H1 (cell line): ENCODE measurements around the gene EGLN3. TPM values are rescaled to one million over a fixed set of nuclear protein-coding genes. Genes with fewer than 3 reads are reported as not detected.

Experiments used
- CTCF ChIA-PET: fragments of 300-600 bp; sonication (Branson Sonifier 250); formaldehyde crosslinking; loops from one replicate; lab custom pipeline; 2021; ENCODE audit not compliant: partially characterized antibody; lab: Charles Lee
- POLR2A ChIA-PET: fragments of 300-600 bp; sonication (Branson Sonifier 250); formaldehyde crosslinking; loops from one replicate; lab custom pipeline; 2021; ENCODE audit warnings: inconsistent platforms; ENCODE audit not compliant: partially characterized antibody; lab: Charles Lee
- DNase-seq, 2 experiments: peaks; one replicate each; pipeline versions ENCODE4 v3.0.0 to v3.0.0-alpha.2; 2010 to 2022; ENCODE audit warnings: low spot score in 2 of 2, low read depth in 1 of 2, mixed read lengths in 1 of 2
- FAIRE-seq: peaks from 2 replicates; lab custom pipeline; 2011; peaks lifted over from hg19 to GRCh38; lab: Jason Lieb, UNC
- H2AFZ ChIP-seq: 2 replicates; pipeline ENCODE4 v1.8.1; 2012; ENCODE audit warnings: low read length, inconsistent platforms
- H2AK5ac ChIP-seq: 2 replicates; pipeline ENCODE4 v1.6.1; 2013; ENCODE audit warnings: low read depth, low read length
- H2BK120ac ChIP-seq: replicated peaks from 2 replicates; pipeline ENCODE3; 2013; ENCODE audit warnings: low read depth, low read length, inconsistent platforms
- H2BK12ac ChIP-seq: 2 replicates; pipeline ENCODE4 v1.6.1; 2013; ENCODE audit warnings: low read depth, low read length
- H2BK15ac ChIP-seq: 2 replicates; pipeline ENCODE4 v1.6.1; 2013; ENCODE audit warnings: low read length
- H2BK20ac ChIP-seq: 2 replicates; pipeline ENCODE4 v1.6.1; 2013; ENCODE audit warnings: low read length
- H2BK5ac ChIP-seq: 2 replicates; pipeline ENCODE4 v1.6.1; 2013; ENCODE audit warnings: low read depth, low read length
- H3K14ac ChIP-seq: 2 replicates; pipeline ENCODE4 v1.6.1; 2013; ENCODE audit warnings: inconsistent platforms; ENCODE audit not compliant: insufficient read length
- H3K18ac ChIP-seq: 2 replicates; pipeline ENCODE4 v1.6.1; 2013; ENCODE audit warnings: low read length; ENCODE audit errors: extremely low read depth
- H3K23ac ChIP-seq: 2 replicates; pipeline ENCODE4 v1.6.1; 2013; ENCODE audit warnings: inconsistent platforms; ENCODE audit not compliant: insufficient read length
- H3K23me2 ChIP-seq: 2 replicates; pipeline ENCODE4 v1.6.1; 2013; ENCODE audit warnings: low read depth, low read length
- H3K27ac ChIP-seq: 2 replicates; pipeline ENCODE4 v1.6.1; 2011; ENCODE audit warnings: low read depth, low read length, inconsistent platforms
- H3K27me3 ChIP-seq, 4 experiments: replicated peaks in 1 of 4; 1 replicate in 1 of 4; 2 replicates in 3 of 4; pipeline versions ENCODE4 v1.6.1 to v1.8.1; 2011 to 2013; ENCODE audit warnings: low read length in 3 of 4, mild to moderate bottlenecking in 3 of 4, inconsistent platforms in 2 of 4, mixed read lengths in 2 of 4, moderate library complexity in 1 of 4; ENCODE audit not compliant: control insufficient read depth in 3 of 4, insufficient read depth in 3 of 4; ENCODE audit errors: extremely low read depth in 1 of 4
- H3K36me3 ChIP-seq, 4 experiments: 2 replicates each; pipeline versions ENCODE4 v1.6.1 to v1.8.1; 2011 to 2013; ENCODE audit warnings: mild to moderate bottlenecking in 4 of 4, low read length in 3 of 4, moderate library complexity in 2 of 4, control low read depth in 1 of 4, inconsistent platforms in 1 of 4; ENCODE audit not compliant: insufficient read depth in 4 of 4, control insufficient read depth in 2 of 4
- H3K4ac ChIP-seq: replicated peaks from 2 replicates; pipeline ENCODE3; 2013; ENCODE audit warnings: low read length, low read depth, mixed read lengths, inconsistent platforms; ENCODE audit not compliant: insufficient read length
- H3K4me1 ChIP-seq, 4 experiments: replicated peaks in 1 of 4; 1 replicate in 1 of 4; 2 replicates in 3 of 4; pipeline versions ENCODE4 v1.6.1 to v1.8.1; 2011 to 2013; ENCODE audit warnings: low read length in 3 of 4, inconsistent platforms in 2 of 4, mixed read lengths in 1 of 4; ENCODE audit not compliant: insufficient read depth in 4 of 4, control insufficient read depth in 3 of 4
- H3K4me2 ChIP-seq, 2 experiments: 2 replicates each; pipeline versions ENCODE4 v1.6.1 to v1.8.1; 2011 to 2013; ENCODE audit warnings: low read depth in 2 of 2, low read length in 2 of 2, control low read depth in 1 of 2, inconsistent platforms in 1 of 2, mild to moderate bottlenecking in 1 of 2; ENCODE audit not compliant: insufficient read depth in 1 of 2
- H3K4me3 ChIP-seq, 4 experiments: fragments of 200-600, 300-600 bp in 1 of 4; sonication (generic), shearing (Covaris generic), sonication (Bioruptor Twin) in 1 of 4; 2 replicates each; pipeline versions ENCODE4 v1.5.1 to v1.8.1; 2011 to 2016; ENCODE audit warnings: low read length in 4 of 4, low read depth in 3 of 4, control low read depth in 2 of 4, inconsistent platforms in 2 of 4, mild to moderate bottlenecking in 2 of 4, mixed read lengths in 1 of 4, moderate library complexity in 1 of 4; ENCODE audit not compliant: insufficient read depth in 2 of 4; ENCODE audit errors: extremely low read depth in 1 of 4
- H3K56ac ChIP-seq: replicated peaks from 2 replicates; pipeline ENCODE3; 2013; ENCODE audit warnings: low read depth, mild to moderate bottlenecking, mixed read lengths, low read length, inconsistent platforms; ENCODE audit not compliant: insufficient read length
- H3K79me1 ChIP-seq: 2 replicates; pipeline ENCODE4 v1.6.1; 2013; ENCODE audit warnings: low read depth, low read length, control low read depth
- H3K79me2 ChIP-seq, 2 experiments: 2 replicates each; pipeline versions ENCODE4 v1.6.1 to v1.8.1; 2012 to 2013; ENCODE audit warnings: low read length in 2 of 2, mild to moderate bottlenecking in 2 of 2, inconsistent platforms in 1 of 2; ENCODE audit not compliant: insufficient read depth in 2 of 2, control insufficient read depth in 1 of 2
- H3K9ac ChIP-seq, 4 experiments: replicated peaks in 1 of 4; 1 replicate in 1 of 4; 2 replicates in 3 of 4; pipeline versions ENCODE4 v1.6.1 to v1.8.1; 2011 to 2013; ENCODE audit warnings: low read depth in 3 of 4, low read length in 3 of 4, control low read depth in 2 of 4, mild to moderate bottlenecking in 2 of 4, moderate library complexity in 2 of 4, inconsistent platforms in 1 of 4; ENCODE audit errors: extremely low read depth in 1 of 4
- H3K9me3 ChIP-seq, 2 experiments: 2 replicates each; pipeline versions ENCODE4 v1.6.1 to v1.8.1; 2012 to 2013; ENCODE audit warnings: mild to moderate bottlenecking in 2 of 2, moderate library complexity in 2 of 2, control low read depth in 1 of 2, inconsistent platforms in 1 of 2, low read depth in 1 of 2, low read length in 1 of 2, mixed read lengths in 1 of 2; ENCODE audit not compliant: insufficient read depth in 2 of 2
- H4K20me1 ChIP-seq, 2 experiments: replicated peaks in 1 of 2; 2 replicates each; pipeline versions ENCODE3 to v1.8.1; 2011 to 2013; ENCODE audit warnings: inconsistent platforms in 2 of 2, low read length in 2 of 2, mild to moderate bottlenecking in 1 of 2; ENCODE audit not compliant: insufficient read depth in 2 of 2, control insufficient read depth in 1 of 2
- H4K5ac ChIP-seq: 2 replicates; pipeline ENCODE4 v1.6.1; 2013; ENCODE audit warnings: low read length, low read depth, mixed read lengths, inconsistent platforms; ENCODE audit not compliant: insufficient read length
- H4K8ac ChIP-seq: 2 replicates; pipeline ENCODE4 v1.8.0; 2013; ENCODE audit warnings: mild to moderate bottlenecking, moderate library complexity, low read length, inconsistent platforms; ENCODE audit not compliant: insufficient read depth; ENCODE audit errors: extremely low read depth
- H4K91ac ChIP-seq: replicated peaks from 2 replicates; pipeline ENCODE3; 2013; ENCODE audit warnings: low read length, mixed read lengths, inconsistent platforms; ENCODE audit not compliant: insufficient read length
- BACH1 ChIP-seq: IDR thresholded peaks from 2 replicates; pipeline ENCODE4 v1.6.1; 2012; ENCODE audit warnings: low read length, improper control_type of control experiment
- BCL11A ChIP-seq, 2 experiments: IDR thresholded peaks; one replicate each; pipeline ENCODE4 v1.6.1; 2011; ENCODE audit warnings: low read depth in 2 of 2, low read length in 2 of 2, mild to moderate bottlenecking in 2 of 2
- CHD1 ChIP-seq: IDR thresholded peaks from 2 replicates; pipeline ENCODE4 v1.6.1; 2012; ENCODE audit warnings: low read depth, low read length, improper control_type of control experiment
- CTBP2 ChIP-seq: IDR thresholded peaks from 2 replicates; pipeline ENCODE4 v1.7.0; 2011; ENCODE audit warnings: borderline replicate concordance, mild to moderate bottlenecking, moderate library complexity, mixed read lengths, low read length; ENCODE audit not compliant: insufficient read depth, insufficient read length
- EZH2 ChIP-seq: fragments of 200-600 bp; sonication (generic); IDR thresholded peaks from 2 replicates; pipeline ENCODE4 v1.7.1; 2012; ENCODE audit warnings: low read depth, mild to moderate bottlenecking, moderate library complexity, low read length, inconsistent platforms; ENCODE audit not compliant: severe bottlenecking
- GABPA ChIP-seq: IDR thresholded peaks from 2 replicates; pipeline ENCODE4 v1.6.1; 2011; ENCODE audit warnings: mild to moderate bottlenecking, low read length, moderate library complexity, borderline replicate concordance; ENCODE audit not compliant: insufficient read depth
- JUND ChIP-seq: IDR thresholded peaks from 2 replicates; pipeline ENCODE4 v1.6.1; 2011; ENCODE audit warnings: mild to moderate bottlenecking, improper control_type of control experiment, low read length
- PHF8 ChIP-seq: fragments of 200-600 bp; sonication (generic); conservative IDR thresholded peaks from 2 replicates; pipeline ENCODE4 v1.7.1; 2012; ENCODE audit warnings: low read depth, mild to moderate bottlenecking, inconsistent platforms, low read length, moderate library complexity
- SAP30 ChIP-seq: fragments of 300-600 bp; sonication (generic); IDR thresholded peaks from 2 replicates; pipeline ENCODE4 v1.7.1; 2012; ENCODE audit warnings: low read length, moderate library complexity, mild to moderate bottlenecking, inconsistent platforms; ENCODE audit not compliant: insufficient read depth, insufficient replicate concordance
- WGBS, 2 experiments: shearing (Covaris generic) in 1 of 2; methylation state at CpG; one replicate each; pipeline versions ENCODE4 v1.1.6 to v1.1.7; 2013 to 2015; ENCODE audit warnings: low lambda C conversion rate in 2 of 2, mixed read lengths in 2 of 2, inconsistent platforms in 1 of 2, low coverage in 1 of 2, missing lambda C conversion rate in 1 of 2; ENCODE audit not compliant: insufficient replicate concordance in 2 of 2, insufficient coverage in 1 of 2, insufficient read length in 1 of 2; ENCODE audit errors: extremely low coverage in 1 of 2, missing lambda C conversion rate in 1 of 2; 5-methylcytosine and 5-hydroxymethylcytosine counted together
- polyA plus RNA-seq, 7 experiments: library from polyadenylated mRNA; depleted of rRNA in 3 of 7; stranded (reverse) in 5 of 7; unstranded in 2 of 7; fragments of >200 nt in 5 of 7; fragments of 200-250 nt in 2 of 7; gene quantifications; 1 replicate in 5 of 7; 2 replicates in 1 of 7; 4 replicates in 1 of 7; pipeline versions ENCODE4 v1.2.1 to v1.2.3, GENCODE V29; 2011 to 2013; ENCODE audit warnings: missing spikeins in 2 of 7, mixed read lengths in 2 of 7
- total RNA-seq: library from RNA; stranded (reverse); fragmentation: NEBNext Ultra II Directional; extraction: Animal tissue kit (Norgen Biotek cat#: 25700); gene quantifications from 2 replicates; pipeline ENCODE4 v1.2.1, GENCODE V29; 2021
- TF ChIP-seq, protein P1 (sequence below), 3 experiments: IDR thresholded peaks; 1 replicate in 2 of 3; 2 replicates in 1 of 3; pipeline versions ENCODE4 v1.5.1 to v1.6.1; 2011; ENCODE audit warnings: low read length in 3 of 3, mild to moderate bottlenecking in 3 of 3, inconsistent platforms in 2 of 3, low read depth in 1 of 3, moderate library complexity in 1 of 3; ENCODE audit not compliant: insufficient read depth in 1 of 3; ENCODE audit errors: control extremely low read depth in 1 of 3

Gene EGLN3
- total and polyA plus RNA-seq, 2 of the 8 experiments (the other 6 are each of a cell fraction or from before 2014, with no cell fraction given), result 10.6 to 27.3 TPM

DNA sequence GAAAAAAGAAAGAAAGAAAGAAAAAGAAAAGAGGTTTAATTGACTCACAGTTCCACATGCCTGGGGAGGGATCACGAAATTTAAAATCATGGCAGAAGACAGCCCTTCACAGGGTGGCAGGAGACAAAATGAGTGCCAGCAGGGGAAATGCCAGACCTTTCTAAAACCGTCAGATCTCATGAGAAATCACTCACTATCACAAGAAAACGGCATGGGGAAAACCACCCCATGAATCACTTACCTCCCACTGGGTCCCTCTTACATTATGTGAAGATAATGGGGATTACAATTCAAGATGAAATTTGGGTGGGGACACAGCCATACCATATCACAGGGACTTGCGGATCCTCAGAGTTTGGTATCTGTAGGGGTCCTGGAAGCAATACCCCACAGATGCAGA is 16.3 kb upstream of the EGLN3 start:
- no peak overlapping the region for H2BK12ac ChIP-seq
- no peak overlapping the region for H3K18ac ChIP-seq
- H3K23ac ChIP-seq, result no peak overlapping the region
- 80% methylated on average over 3 of the region's 4 CpGs; no CpG with 5 or more reads in 1 of the 2 experiments for WGBS, 2 experiments
- H3K4me2 ChIP-seq, result no peak overlapping the region
- peaks cover 0 to 3% (median 0%) of the 10 kb centered on the region in 4 experiments; a peak in 1 of 7 replicates for H3K4me1 ChIP-seq
- FAIRE-seq, result no peak
- TF ChIP-seq CTBP2, result no peak
- TF ChIP-seq CHD1, result no peak
- TF ChIP-seq JUND, result no peak
- TF ChIP-seq EZH2, result no peak
- no peak for TF ChIP-seq PHF8
- no peak for TF ChIP-seq GABPA
- no peak for TF ChIP-seq BACH1
- TF ChIP-seq BCL11A (IDR thresholded peaks at IDR 0.05; ENCODE audit: low read depth in 2 of 2, low read length in 2 of 2), result no peak
- TF ChIP-seq SAP30, result no peak
- TF ChIP-seq, protein P1, sequence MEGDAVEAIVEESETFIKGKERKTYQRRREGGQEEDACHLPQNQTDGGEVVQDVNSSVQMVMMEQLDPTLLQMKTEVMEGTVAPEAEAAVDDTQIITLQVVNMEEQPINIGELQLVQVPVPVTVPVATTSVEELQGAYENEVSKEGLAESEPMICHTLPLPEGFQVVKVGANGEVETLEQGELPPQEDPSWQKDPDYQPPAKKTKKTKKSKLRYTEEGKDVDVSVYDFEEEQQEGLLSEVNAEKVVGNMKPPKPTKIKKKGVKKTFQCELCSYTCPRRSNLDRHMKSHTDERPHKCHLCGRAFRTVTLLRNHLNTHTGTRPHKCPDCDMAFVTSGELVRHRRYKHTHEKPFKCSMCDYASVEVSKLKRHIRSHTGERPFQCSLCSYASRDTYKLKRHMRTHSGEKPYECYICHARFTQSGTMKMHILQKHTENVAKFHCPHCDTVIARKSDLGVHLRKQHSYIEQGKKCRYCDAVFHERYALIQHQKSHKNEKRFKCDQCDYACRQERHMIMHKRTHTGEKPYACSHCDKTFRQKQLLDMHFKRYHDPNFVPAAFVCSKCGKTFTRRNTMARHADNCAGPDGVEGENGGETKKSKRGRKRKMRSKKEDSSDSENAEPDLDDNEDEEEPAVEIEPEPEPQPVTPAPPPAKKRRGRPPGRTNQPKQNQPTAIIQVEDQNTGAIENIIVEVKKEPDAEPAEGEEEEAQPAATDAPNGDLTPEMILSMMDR (IDR thresholded peaks at IDR 0.05; ENCODE audit: control extremely low read depth in 1 of 3, insufficient read depth in 1 of 3, low read depth in 1 of 3, low read length in 3 of 3), result no peak
- H3K27me3 ChIP-seq, result no peaks in the 10 kb centered on the region
- no peak overlapping the region for H2BK5ac ChIP-seq
- H3K56ac ChIP-seq, result no peak overlapping the region
- CTCF ChIA-PET, result interaction anchor here (1.0 to 2.4 kb wide), 2 partner anchors 9 to 118 kb away, joined by 3 to 11 read pairs; no protein-coding TSS in a partner anchor
- H3K14ac ChIP-seq, result no peak overlapping the region
- H3K27ac ChIP-seq, result no peak overlapping the region
- no peaks in the 10 kb centered on the region for H3K23me2 ChIP-seq
- H4K91ac ChIP-seq, result no peak overlapping the region
- H3K9me3 ChIP-seq, result no peaks in the 10 kb centered on the region
- H4K20me1 ChIP-seq, result no peaks in the 10 kb centered on the region
- no peak overlapping the region for H2AK5ac ChIP-seq
- no peak overlapping the region for H3K4me3 ChIP-seq
- no peak overlapping the region for H4K8ac ChIP-seq
- no peak overlapping the region for H4K5ac ChIP-seq
- H3K79me2 ChIP-seq, result no peaks in the 10 kb centered on the region
- no peaks in the 10 kb centered on the region for H3K36me3 ChIP-seq
- no peak for DNase-seq
- POLR2A ChIA-PET, result no interaction called here
- no peak overlapping the region for H2BK120ac ChIP-seq
- H2BK20ac ChIP-seq, result no peak overlapping the region
- no peak overlapping the region for H3K4ac ChIP-seq
- H2AFZ ChIP-seq, result no peak overlapping the region
- no peak overlapping the region for H3K9ac ChIP-seq
- H2BK15ac ChIP-seq, result no peak overlapping the region
- H3K79me1 ChIP-seq, result no peaks in the 10 kb centered on the region
